K562 (cell line): ENCODE data around the gene AK5.

ENCODE experiments used
- DIDO1 ChIP-seq: fragments of 450-650 bp; IDR thresholded peaks from 2 replicates; pipeline ENCODE4 v1.6.1; 2016; ENCODE audit warnings: low read depth, missing biosample characterization, missing genetic modification characterization
- EP300 ChIP-seq: IDR thresholded peaks from 2 replicates; pipeline ENCODE4 v1.6.1; 2012; ENCODE audit warnings: low read length, improper control_type of control experiment
- KDM1A ChIP-seq, 2 experiments: fragments of 450-650 bp; IDR thresholded peaks; 2 replicates each; pipeline ENCODE4 v1.6.1; 2016; ENCODE audit warnings: mild to moderate bottlenecking in 2 of 2
- SREBF2 ChIP-seq: sonication (generic); formaldehyde crosslinking; IDR thresholded peaks from 2 replicates; pipeline ENCODE4 v1.4.0; 2020; ENCODE audit warnings: mild to moderate bottlenecking, missing genetic modification reagents
- TSHZ1 ChIP-seq: fragments of 250-450 bp; sonication (Bioruptor Pico); IDR thresholded peaks from 2 replicates; pipeline ENCODE4 v1.4.0; 2020; ENCODE audit warnings: mild to moderate bottlenecking, moderate library complexity
- TF ChIP-seq, protein P1 (sequence below): fragments of 250-450 bp; sonication (Bioruptor Pico); IDR thresholded peaks from 2 replicates; pipeline ENCODE4 v1.5.0; 2022; ENCODE audit warnings: mild to moderate bottlenecking

GRCh38 chr1:77552626-77553025 lies 270.8 kb downstream of the AK5 start:
- TF ChIP-seq EP300: no peak
- TF ChIP-seq SREBF2 (CRISPR knock-in tag): no peak
- TF ChIP-seq DIDO1 (tag): no peak
- TF ChIP-seq, protein P1, sequence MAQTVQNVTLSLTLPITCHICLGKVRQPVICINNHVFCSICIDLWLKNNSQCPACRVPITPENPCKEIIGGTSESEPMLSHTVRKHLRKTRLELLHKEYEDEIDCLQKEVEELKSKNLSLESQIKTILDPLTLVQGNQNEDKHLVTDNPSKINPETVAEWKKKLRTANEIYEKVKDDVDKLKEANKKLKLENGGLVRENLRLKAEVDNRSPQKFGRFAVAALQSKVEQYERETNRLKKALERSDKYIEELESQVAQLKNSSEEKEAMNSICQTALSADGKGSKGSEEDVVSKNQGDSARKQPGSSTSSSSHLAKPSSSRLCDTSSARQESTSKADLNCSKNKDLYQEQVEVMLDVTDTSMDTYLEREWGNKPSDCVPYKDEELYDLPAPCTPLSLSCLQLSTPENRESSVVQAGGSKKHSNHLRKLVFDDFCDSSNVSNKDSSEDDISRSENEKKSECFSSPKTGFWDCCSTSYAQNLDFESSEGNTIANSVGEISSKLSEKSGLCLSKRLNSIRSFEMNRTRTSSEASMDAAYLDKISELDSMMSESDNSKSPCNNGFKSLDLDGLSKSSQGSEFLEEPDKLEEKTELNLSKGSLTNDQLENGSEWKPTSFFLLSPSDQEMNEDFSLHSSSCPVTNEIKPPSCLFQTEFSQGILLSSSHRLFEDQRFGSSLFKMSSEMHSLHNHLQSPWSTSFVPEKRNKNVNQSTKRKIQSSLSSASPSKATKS (CRISPR knock-in tag): no peak
- no peak for TF ChIP-seq KDM1A (IDR thresholded peaks at IDR 0.05)
- no peak for TF ChIP-seq TSHZ1 (CRISPR knock-in tag)
